Activated B cell treated with CpG ODN at 0.5 μM for 24 hours (primary cell): ENCODE data around the gene GATAD2B. TPM values are rescaled to one million over a fixed set of nuclear protein-coding genes. Genes with fewer than 3 reads are reported as not detected.
"Not testable (repeated sequence)": the region's sequence is repeated elsewhere in the genome, so short reads cannot be mapped to it uniquely, and the experiment has no call there.

ENCODE experiments used
- ATAC-seq: fragments of 200-7000 bp; cut with Tn5 transposase; one replicate; pipeline ENCODE4 v1.10.0; 2021; ENCODE audit warnings: low read depth, mild to moderate bottlenecking, moderate library complexity
- CTCF ChIA-PET: fragments of 350-600 bp; sonication (Branson Sonifier 250); formaldehyde crosslinking; loops from one replicate; lab custom pipeline; 2021; ENCODE audit warnings: antibody characterized with exemption; lab: Charles Lee
- POLR2A ChIA-PET: fragments of 350-600 bp; sonication (Branson Sonifier 250); formaldehyde crosslinking; loops from one replicate; lab custom pipeline; 2021; ENCODE audit warnings: antibody characterized with exemption; lab: Charles Lee
- DNase-seq: peaks from one replicate; pipeline ENCODE4 v3.0.0; 2022
- H3K27ac Mint-ChIP-seq: one replicate; pipeline ENCODE4 v1.8.0; 2020; ENCODE audit warnings: mixed read lengths
- H3K27me3 Mint-ChIP-seq: one replicate; pipeline ENCODE4 v1.8.0; 2021; ENCODE audit warnings: mixed read lengths
- H3K36me3 Mint-ChIP-seq: one replicate; pipeline ENCODE4 v1.8.0; 2021; ENCODE audit warnings: low read depth, mixed read lengths
- H3K4me1 Mint-ChIP-seq: one replicate; pipeline ENCODE4 v1.8.0; 2021; ENCODE audit warnings: mixed read lengths
- H3K4me3 Mint-ChIP-seq: one replicate; pipeline ENCODE4 v1.8.0; 2020; ENCODE audit warnings: mild to moderate bottlenecking, mixed read lengths
- H3K9me3 Mint-ChIP-seq: one replicate; pipeline ENCODE4 v1.8.0; 2020; ENCODE audit warnings: mixed read lengths
- intact Hi-C: fragments of 100-400 bp; cut with micrococcal nuclease; formaldehyde crosslinking; loops from one replicate; pipeline ENCODE4 v1.15.1; 2024
- total RNA-seq: library from RNA; stranded (reverse); gene quantifications from 2 replicates; pipeline ENCODE4 v1.2.3, GENCODE V29; 2022
- TF ChIP-seq, protein P1 (sequence below): fragments of 200-600 bp; IDR thresholded peaks from one replicate; pipeline ENCODE4 v1.8.0; 2022; ENCODE audit warnings: antibody characterized with exemption, mild to moderate bottlenecking

The GATAD2B gene
- total RNA-seq, 1 donor from 2014 or later, result 86.3 TPM

DNA sequence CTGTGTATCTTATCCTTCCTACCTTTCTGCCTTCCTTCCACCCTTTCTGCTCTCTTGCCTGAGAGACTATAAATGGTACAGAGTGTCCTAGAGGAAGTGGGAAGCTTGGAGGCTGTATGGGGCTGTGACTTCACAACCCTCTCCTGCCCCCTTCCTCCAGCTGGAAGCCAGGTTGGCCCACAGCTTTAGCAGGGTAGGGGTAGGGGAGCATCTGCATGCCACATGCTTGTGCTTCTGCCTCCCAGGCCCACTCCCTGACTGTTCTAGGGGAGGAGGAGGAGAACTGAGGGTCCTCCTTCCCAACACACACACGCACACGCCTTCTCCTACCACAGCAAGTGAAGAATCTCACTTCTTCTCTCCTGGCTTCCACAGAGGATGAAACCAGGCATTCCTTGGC is 151.5 kb downstream of the GATAD2B start:
- no peak for DNase-seq
- TF ChIP-seq, protein P1, sequence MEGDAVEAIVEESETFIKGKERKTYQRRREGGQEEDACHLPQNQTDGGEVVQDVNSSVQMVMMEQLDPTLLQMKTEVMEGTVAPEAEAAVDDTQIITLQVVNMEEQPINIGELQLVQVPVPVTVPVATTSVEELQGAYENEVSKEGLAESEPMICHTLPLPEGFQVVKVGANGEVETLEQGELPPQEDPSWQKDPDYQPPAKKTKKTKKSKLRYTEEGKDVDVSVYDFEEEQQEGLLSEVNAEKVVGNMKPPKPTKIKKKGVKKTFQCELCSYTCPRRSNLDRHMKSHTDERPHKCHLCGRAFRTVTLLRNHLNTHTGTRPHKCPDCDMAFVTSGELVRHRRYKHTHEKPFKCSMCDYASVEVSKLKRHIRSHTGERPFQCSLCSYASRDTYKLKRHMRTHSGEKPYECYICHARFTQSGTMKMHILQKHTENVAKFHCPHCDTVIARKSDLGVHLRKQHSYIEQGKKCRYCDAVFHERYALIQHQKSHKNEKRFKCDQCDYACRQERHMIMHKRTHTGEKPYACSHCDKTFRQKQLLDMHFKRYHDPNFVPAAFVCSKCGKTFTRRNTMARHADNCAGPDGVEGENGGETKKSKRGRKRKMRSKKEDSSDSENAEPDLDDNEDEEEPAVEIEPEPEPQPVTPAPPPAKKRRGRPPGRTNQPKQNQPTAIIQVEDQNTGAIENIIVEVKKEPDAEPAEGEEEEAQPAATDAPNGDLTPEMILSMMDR, result no peak
- no peaks in the 10 kb centered on the region for H3K9me3 Mint-ChIP-seq
- ChIA-PET CTCF (interaction anchor here (1.0 to 1.2 kb wide), 2 partner anchors 9 to 94 kb away, joined by 3 read pairs; no protein-coding TSS in a partner anchor), POLR2A (interaction anchor here (0.7 to 1.4 kb wide), 3 partner anchors 11 to 23 kb away, joined by 3 to 4 read pairs (median 3); no protein-coding TSS in a partner anchor)
- H3K27ac Mint-ChIP-seq, result no peak overlapping the region
- intact Hi-C loops, result loop anchor here (10.0 kb wide), 1 partner anchor 256 kb away; no protein-coding TSS in a partner anchor
- H3K4me3 Mint-ChIP-seq, result no peak overlapping the region
- H3K4me1 Mint-ChIP-seq, result peaks cover 29% of the 10 kb centered on the region
- ATAC-seq, result no peak
- peaks cover 58% of the 10 kb centered on the region for H3K36me3 Mint-ChIP-seq
- H3K27me3 Mint-ChIP-seq, result no peaks in the 10 kb centered on the region

DNA sequence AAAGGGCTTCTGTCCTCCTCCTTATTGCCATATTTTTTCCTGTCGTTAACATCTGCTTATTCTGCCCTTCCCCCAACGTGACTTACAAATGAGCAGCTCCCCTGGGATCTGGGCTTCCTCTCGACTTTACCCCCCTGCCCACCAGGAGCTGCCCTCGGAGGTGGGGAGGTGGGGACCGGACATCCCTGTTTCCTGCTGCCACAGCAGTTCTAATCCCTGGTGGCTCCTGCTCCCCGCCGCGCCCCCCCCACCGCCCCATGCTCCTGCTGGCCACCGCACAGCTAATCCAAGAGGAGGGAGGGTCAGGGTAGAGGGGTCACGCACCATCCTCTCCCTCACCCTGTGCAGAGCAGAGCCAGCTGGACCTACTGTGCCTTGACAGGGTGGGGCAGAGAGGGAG is 152.0 kb downstream of the GATAD2B start:
- DNase-seq (no peak), ATAC-seq (no peak)
- peaks cover 62% of the 10 kb centered on the region for H3K36me3 Mint-ChIP-seq
- peaks cover 27% of the 10 kb centered on the region for H3K4me1 Mint-ChIP-seq
- H3K27me3 Mint-ChIP-seq, result no peaks in the 10 kb centered on the region
- ChIA-PET CTCF (interaction anchor here (1.2 kb wide), 1 partner anchor 9 kb away, joined by 3 read pairs; no protein-coding TSS in a partner anchor), POLR2A (interaction anchor here (1.2 to 1.4 kb wide), 2 partner anchors 11 to 13 kb away, joined by 3 read pairs; no protein-coding TSS in a partner anchor)
- intact Hi-C loops, result loop anchor here (10.0 kb wide), 1 partner anchor 256 kb away; no protein-coding TSS in a partner anchor
- TF ChIP-seq, protein P1, result no peak
- no peak overlapping the region for H3K27ac Mint-ChIP-seq
- H3K4me3 Mint-ChIP-seq, result no peak overlapping the region
- H3K9me3 Mint-ChIP-seq, result no peaks in the 10 kb centered on the region

DNA sequence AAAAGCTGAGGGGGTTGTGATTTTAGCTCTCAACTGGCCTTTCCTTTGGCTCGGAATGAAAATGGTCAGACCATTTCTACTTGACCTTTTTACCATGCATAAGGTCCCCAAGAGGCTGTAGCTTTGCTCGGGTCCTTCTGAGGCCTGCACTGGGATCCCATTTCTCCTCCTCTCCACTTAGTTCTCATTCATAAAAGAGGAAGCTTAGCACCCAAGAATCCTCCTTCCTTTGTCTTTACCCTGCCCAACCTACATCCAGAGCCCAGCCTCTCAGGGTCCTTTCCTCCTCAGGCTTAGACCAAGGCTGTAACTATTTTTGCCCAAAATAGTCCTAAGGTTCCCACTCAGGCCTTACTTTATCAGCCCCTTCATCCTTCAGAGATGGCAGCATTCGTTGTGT is 153.6 kb downstream of the GATAD2B start:
- Mint-ChIP-seq H3K9me3 (no peaks in the 10 kb centered on the region), H3K4me3 (no peak overlapping the region), H3K4me1 (peaks cover 20% of the 10 kb centered on the region), H3K36me3 (peaks cover 76% of the 10 kb centered on the region), H3K27ac (no peak overlapping the region), H3K27me3 (no peaks in the 10 kb centered on the region)
- POLR2A ChIA-PET, result no interaction called here
- CTCF ChIA-PET, result no interaction called here
- DNase-seq (no peak), ATAC-seq (no peak)
- intact Hi-C loops, result no loop called here
- TF ChIP-seq, protein P1, result no peak

DNA sequence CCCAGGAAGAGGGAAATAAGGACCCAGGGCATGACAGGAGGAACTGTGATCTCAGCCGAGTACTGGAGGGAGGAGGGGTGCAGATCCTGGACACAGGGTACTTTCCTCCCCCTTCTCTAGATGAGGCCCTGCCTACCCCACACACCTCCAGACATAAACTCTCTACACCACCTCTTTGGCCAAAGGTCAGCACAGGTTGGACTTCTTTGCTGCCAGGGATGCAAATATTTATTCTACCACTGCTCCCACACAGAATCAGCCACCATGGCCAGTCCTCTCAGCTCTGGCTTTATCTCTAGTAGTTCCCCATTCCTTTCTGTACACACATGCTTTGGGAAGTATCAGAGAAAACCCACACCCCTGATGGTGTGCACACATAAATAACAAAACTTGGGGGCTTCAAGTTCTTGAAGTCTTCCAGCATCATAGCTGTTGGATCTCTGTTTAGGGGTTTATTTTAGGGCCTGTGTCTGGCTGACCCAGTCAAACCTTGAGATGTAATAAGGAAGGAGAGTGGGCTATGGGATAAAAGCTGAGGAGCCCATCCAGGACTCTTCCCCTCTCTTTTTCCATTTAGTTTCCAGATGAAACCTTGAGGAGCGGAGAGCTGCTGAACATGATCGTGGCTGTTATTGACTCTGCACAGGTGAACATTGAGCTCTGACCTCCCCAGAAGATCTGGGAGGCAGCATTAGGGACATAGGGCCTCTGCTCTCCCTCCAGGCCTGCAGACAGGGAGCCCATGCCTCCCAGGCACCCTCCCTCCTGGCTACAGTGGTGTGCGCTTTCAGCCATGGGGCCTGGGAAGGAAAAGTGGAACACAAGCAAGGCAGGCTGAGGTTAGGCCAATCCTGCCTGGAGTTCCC is 154.2 kb downstream of the GATAD2B start:
- H3K27me3 Mint-ChIP-seq, result no peaks in the 10 kb centered on the region
- peaks cover 77% of the 10 kb centered on the region for H3K36me3 Mint-ChIP-seq
- H3K27ac Mint-ChIP-seq, result no peak overlapping the region
- intact Hi-C loops, result no loop called here
- DNase-seq (no peak), ATAC-seq (no peak)
- no peak overlapping the region for H3K4me3 Mint-ChIP-seq
- TF ChIP-seq, protein P1, result no peak
- ChIA-PET POLR2A (no interaction called here), CTCF (no interaction called here)
- peaks cover 15% of the 10 kb centered on the region for H3K4me1 Mint-ChIP-seq
- no peaks in the 10 kb centered on the region for H3K9me3 Mint-ChIP-seq

DNA sequence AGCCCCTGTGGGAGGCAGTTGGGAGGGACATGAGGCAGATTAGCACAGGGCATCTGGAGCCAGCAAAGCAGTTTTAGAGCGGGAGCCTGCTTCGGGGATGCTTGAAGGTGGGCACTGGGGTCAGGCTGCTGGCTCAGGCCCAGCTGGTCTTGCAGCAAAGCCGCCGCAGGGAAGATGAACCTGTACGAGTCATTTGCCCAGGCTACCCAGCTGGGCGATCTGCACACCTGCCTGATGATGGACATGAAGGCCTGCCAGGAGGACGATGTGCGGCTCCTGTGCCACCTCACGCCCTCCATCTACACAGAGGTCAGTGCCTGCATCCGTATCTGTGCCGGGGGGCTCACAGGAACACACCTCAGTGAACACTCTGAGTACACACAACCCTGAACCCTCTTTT is 155.3 kb downstream of the GATAD2B start:
- Mint-ChIP-seq H3K36me3 (peaks cover 78% of the 10 kb centered on the region), H3K27me3 (no peaks in the 10 kb centered on the region), H3K4me1 (peaks cover 10% of the 10 kb centered on the region), H3K9me3 (no peaks in the 10 kb centered on the region), H3K4me3 (no peak overlapping the region), H3K27ac (no peak overlapping the region)
- TF ChIP-seq, protein P1, result no peak
- ChIA-PET POLR2A (no interaction called here), CTCF (no interaction called here)
- intact Hi-C loops, result no loop called here
- DNase-seq (no peak), ATAC-seq (no peak)

DNA sequence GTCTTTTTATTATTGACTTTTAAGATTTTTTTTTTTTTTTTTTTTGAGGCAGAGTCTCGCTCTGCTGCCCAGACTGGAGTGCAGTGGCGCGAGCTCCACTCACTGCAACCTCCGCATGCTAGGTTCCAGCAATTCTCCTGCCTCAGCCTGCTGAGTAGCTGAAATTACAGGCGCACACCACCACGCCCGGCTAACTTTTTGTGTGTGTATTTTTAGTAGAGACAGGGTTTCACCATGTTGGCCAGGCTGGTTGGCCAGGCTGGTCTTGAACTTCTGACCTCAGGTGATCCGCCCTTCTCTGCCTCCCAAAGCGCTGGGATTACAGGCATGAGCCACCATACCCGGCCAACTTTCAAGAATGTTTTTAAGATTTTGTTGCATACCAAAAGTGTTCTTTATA is 156.1 kb downstream of the GATAD2B start:
- ATAC-seq, H3K4me3 Mint-ChIP-seq, intact Hi-C loops, H3K27me3 Mint-ChIP-seq, CTCF ChIA-PET, H3K9me3 Mint-ChIP-seq, H3K27ac Mint-ChIP-seq, DNase-seq: not testable (repeated sequence)
- Mint-ChIP-seq H3K36me3 (peaks cover 81% of the 10 kb centered on the region), H3K4me1 (peaks cover 10% of the 10 kb centered on the region)
- POLR2A ChIA-PET, result interaction anchor here (0.7 kb wide), 1 partner anchor 183 kb away, joined by 5 read pairs; no protein-coding TSS in a partner anchor
